Measurements from ENCODE around the gene ASF1B.

GRCh38 chr19:14112051-14112808, 24.2 kb downstream of the ASF1B start:
- TF ChIP-seq CTCF (IDR thresholded peaks at IDR 0.05; ENCODE audit: extremely low read depth in 1 of 2, insufficient read depth in 1 of 2, low read depth in 1 of 2, low read length in 2 of 2) (no peak), MYC (IDR thresholded peaks at IDR 0.05; ENCODE audit: low read depth, low read length) (no peak)
